ENCODE results near the gene RPL10A. TPM values are rescaled to one million over a fixed set of nuclear protein-coding genes. Genes with fewer than 3 reads are reported as not detected.
A peak's percentile ranks its signal among the peaks of the same experiment; 100 is the strongest.

RPL10A gene
- total and polyA plus RNA-seq, 3 experiments from 2014 or later, result 970 to 1,739 (median 1,737) TPM

DNA sequence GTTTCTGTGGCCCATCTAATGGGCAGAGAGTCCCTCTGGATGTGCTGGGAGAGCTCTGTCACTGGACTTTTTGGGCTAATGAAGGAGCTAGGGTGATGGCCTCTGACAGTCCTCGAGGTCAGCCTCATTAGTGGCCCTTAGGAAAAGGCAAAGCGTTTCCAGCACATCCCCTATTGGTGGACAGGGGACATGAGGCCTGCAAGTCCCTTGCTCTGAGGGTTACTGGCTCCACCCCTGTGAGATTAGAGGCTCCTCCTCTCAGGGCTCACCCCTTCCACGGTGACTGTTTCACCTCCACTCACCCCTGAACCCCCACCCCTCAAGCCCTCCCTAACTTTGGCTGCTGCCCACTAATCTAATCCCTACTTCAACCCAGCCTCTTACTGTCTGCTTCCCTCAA lies 28.9 kb upstream of the RPL10A start:
- no peaks in the 10 kb centered on the region for H3K9me3 ChIP-seq (ENCODE audit: low read length)
- H3K27ac Mint-ChIP-seq, result no peak overlapping the region
- POLR2A ChIA-PET, result no interaction called here
- H3K4me1 ChIP-seq (ENCODE audit: insufficient read depth, low read length), result no peaks in the 10 kb centered on the region
- H3K4me1 Mint-ChIP-seq, result no peaks in the 10 kb centered on the region
- H3K4me3 ChIP-seq (ENCODE audit: low read length), result no peak overlapping the region
- H3K27me3 ChIP-seq (ENCODE audit: insufficient read depth, low read length, poor library complexity, severe bottlenecking), result no peaks in the 10 kb centered on the region
- H3K36me3 ChIP-seq (ENCODE audit: insufficient read depth, low read length), result no peaks in the 10 kb centered on the region
- no peak for DNase-seq
- CTCF ChIA-PET, result interaction anchor here (1.1 kb wide), 1 partner anchor 20 kb away, joined by 4 read pairs; no protein-coding TSS in a partner anchor
- H3K27me3 Mint-ChIP-seq, result no peaks in the 10 kb centered on the region
- H3K36me3 Mint-ChIP-seq, result no peaks in the 10 kb centered on the region
- H3K4me3 Mint-ChIP-seq, result no peak overlapping the region
- H3K27ac ChIP-seq (ENCODE audit: low read depth, low read length), result no peak overlapping the region
- no peaks in the 10 kb centered on the region for H3K9me3 Mint-ChIP-seq

DNA sequence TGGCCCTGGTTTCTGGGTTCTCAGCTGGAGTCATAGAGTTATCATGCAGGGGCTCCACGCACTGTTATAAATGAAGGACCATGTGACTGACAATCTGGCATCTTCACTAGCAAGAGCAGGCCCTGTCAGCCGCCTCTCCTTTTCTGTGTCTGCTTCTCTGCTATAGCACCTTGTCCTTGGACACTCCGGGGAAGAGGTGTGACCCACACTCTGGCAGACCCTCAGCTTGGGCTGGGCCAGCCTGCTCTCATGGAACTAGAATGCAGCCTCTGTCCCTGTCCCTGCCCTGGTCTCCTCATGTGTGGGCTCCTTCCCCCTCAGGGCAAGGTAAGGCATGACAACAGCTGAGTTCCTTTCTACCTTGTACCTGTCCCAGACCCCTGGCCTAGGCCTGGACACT lies 27.0 kb upstream of the RPL10A start:
- Histone ChIP-seq H3K27me3 (ENCODE audit: insufficient read depth, low read length, poor library complexity, severe bottlenecking) (no peaks in the 10 kb centered on the region), H3K4me3 (ENCODE audit: low read length) (no peak overlapping the region), H3K27ac (ENCODE audit: low read depth, low read length) (no peak overlapping the region), H3K9me3 (ENCODE audit: low read length) (no peaks in the 10 kb centered on the region), H3K4me1 (ENCODE audit: insufficient read depth, low read length) (no peaks in the 10 kb centered on the region), H3K36me3 (ENCODE audit: insufficient read depth, low read length) (no peaks in the 10 kb centered on the region)
- Mint-ChIP-seq H3K27me3 (no peaks in the 10 kb centered on the region), H3K27ac (peak overlapping the region in 1 of 8 donors; percentile 15), H3K4me3 (no peak overlapping the region), H3K36me3 (no peaks in the 10 kb centered on the region), H3K9me3 (no peaks in the 10 kb centered on the region), H3K4me1 (peaks cover 3 to 6% (median 5%) of the 10 kb centered on the region in 3 donors)
- DNase-seq, result no peak
- CTCF ChIA-PET, result interaction anchor here (0.6 to 1.1 kb wide), 2 partner anchors 27 to 1550 kb away, joined by 3 read pairs; no protein-coding TSS in a partner anchor
- POLR2A ChIA-PET, result interaction anchor here (0.6 kb wide), 1 partner anchor 98 kb away, joined by 3 read pairs; no protein-coding TSS in a partner anchor

DNA sequence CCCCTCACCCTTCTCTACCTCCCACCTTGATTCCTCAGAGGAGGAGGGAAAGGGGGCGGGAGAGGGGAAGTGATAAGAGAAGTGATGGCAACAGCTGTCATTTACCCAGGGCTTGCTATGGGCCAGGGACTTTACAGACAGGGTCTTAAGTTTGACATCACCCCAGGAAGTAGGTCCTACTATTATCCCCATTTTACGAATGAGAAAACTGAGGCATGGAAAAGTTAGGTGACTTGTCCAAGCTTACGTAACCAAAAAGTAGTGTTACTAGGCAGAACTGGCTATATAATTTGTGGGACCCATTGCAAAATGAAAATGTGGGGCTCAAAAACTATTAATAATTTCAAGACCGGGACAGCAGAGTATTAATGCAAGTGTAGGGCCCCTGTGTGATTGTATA lies 26.6 kb upstream of the RPL10A start:
- Mint-ChIP-seq H3K9me3 (no peaks in the 10 kb centered on the region), H3K4me3 (no peak overlapping the region), H3K4me1 (peaks cover 3 to 6% (median 5%) of the 10 kb centered on the region in 3 donors), H3K36me3 (no peaks in the 10 kb centered on the region), H3K27me3 (no peaks in the 10 kb centered on the region), H3K27ac (no peak overlapping the region)
- no peak overlapping the region for H3K4me3 ChIP-seq (ENCODE audit: low read length)
- no peak overlapping the region for H3K27ac ChIP-seq (ENCODE audit: low read depth, low read length)
- ChIA-PET POLR2A (interaction anchor here (0.6 kb wide), 1 partner anchor 99 kb away, joined by 3 read pairs; no protein-coding TSS in a partner anchor), CTCF (interaction anchor here (0.6 to 12.3 kb wide), 2 partner anchors 145 to 1550 kb away, joined by 3 to 142 read pairs; partner anchors contain the start of gene DEF6)
- DNase-seq, result no peak
- no peaks in the 10 kb centered on the region for H3K4me1 ChIP-seq (ENCODE audit: insufficient read depth, low read length)
- no peaks in the 10 kb centered on the region for H3K36me3 ChIP-seq (ENCODE audit: insufficient read depth, low read length)
- no peaks in the 10 kb centered on the region for H3K9me3 ChIP-seq (ENCODE audit: low read length)
- H3K27me3 ChIP-seq (ENCODE audit: insufficient read depth, low read length, poor library complexity, severe bottlenecking), result no peaks in the 10 kb centered on the region

DNA sequence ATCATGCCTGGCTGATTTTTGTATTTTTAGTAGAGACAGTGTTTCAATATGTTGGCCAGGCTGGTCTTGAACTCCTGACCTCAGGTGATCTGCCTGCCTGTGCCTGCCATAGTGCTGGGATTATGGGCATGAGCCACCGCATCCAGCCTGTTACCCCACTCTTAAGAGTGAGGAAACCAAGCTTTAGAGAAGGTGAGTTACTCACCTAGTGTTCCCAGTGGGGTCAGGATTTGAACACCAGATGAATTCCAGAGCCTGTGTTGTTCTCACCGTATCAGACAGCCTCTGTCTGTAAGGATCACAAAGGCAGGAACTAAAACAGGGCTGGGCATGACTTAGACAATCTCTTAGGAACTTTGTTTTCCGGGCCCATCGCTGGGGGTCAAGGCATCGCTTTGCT lies 25.5 kb upstream of the RPL10A start:
- CTCF ChIA-PET, result interaction anchor here (1.8 to 12.3 kb wide), 2 partner anchors 101 to 146 kb away, joined by 9 to 142 read pairs; partner anchors contain the start of genes DEF6 and PPARD
- H3K9me3 ChIP-seq (ENCODE audit: low read length), result no peaks in the 10 kb centered on the region
- H3K27ac ChIP-seq (ENCODE audit: low read depth, low read length), result no peak overlapping the region
- H3K36me3 ChIP-seq (ENCODE audit: insufficient read depth, low read length), result no peaks in the 10 kb centered on the region
- no peak overlapping the region for H3K27ac Mint-ChIP-seq
- H3K4me1 Mint-ChIP-seq, result peaks cover 3 to 6% (median 5%) of the 10 kb centered on the region in 3 donors
- POLR2A ChIA-PET, result no interaction called here
- H3K27me3 ChIP-seq (ENCODE audit: insufficient read depth, low read length, poor library complexity, severe bottlenecking), result no peaks in the 10 kb centered on the region
- no peaks in the 10 kb centered on the region for H3K9me3 Mint-ChIP-seq
- no peak overlapping the region for H3K4me3 ChIP-seq (ENCODE audit: low read length)
- no peaks in the 10 kb centered on the region for H3K27me3 Mint-ChIP-seq
- no peak overlapping the region for H3K4me3 Mint-ChIP-seq
- H3K36me3 Mint-ChIP-seq, result no peaks in the 10 kb centered on the region
- no peaks in the 10 kb centered on the region for H3K4me1 ChIP-seq (ENCODE audit: insufficient read depth, low read length)
- DNase-seq, result no peak

DNA sequence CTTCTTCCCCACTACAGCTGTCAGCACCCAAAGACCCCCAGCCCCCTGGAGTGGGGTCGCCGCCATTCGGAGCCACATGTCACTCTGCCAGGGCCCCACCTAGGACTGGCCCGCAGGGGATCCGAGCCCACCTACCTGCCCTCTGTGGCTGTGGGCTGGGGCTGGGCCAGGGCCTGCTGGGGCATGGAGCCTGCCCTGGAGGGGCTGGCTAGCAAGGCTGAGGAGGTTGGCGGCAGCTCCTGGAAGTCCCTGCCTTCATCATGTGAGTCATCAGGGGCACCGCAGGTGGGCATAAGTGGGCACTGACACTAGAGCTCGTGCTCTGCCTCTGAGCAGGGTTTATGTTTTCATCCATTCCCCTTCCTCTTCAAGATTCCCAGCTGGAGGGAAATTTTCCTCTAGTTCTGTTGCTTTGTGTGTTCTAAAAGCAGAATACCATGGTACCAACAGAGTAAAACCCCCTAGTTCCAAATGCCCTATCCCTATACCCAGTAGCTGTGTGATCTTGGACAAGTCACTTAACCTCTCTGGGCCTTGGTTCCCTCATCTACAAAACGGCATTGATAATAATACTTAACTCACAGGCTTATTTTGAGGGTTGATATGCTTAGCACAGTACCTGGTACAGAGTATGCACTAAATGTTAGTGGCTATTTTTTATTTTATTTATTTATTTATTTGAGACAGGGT lies 24.7 kb upstream of the RPL10A start:
- CTCF ChIA-PET, result interaction anchor here (1.0 to 12.3 kb wide), 4 partner anchors 24 to 147 kb away, joined by 3 to 142 read pairs (median 8); partner anchors contain the start of genes DEF6 and PPARD
- Mint-ChIP-seq H3K36me3 (no peaks in the 10 kb centered on the region), H3K4me3 (no peak overlapping the region), H3K4me1 (peaks cover 3 to 6% (median 5%) of the 10 kb centered on the region in 3 donors), H3K27me3 (no peaks in the 10 kb centered on the region), H3K9me3 (no peaks in the 10 kb centered on the region), H3K27ac (no peak overlapping the region)
- H3K27me3 ChIP-seq (ENCODE audit: insufficient read depth, low read length, poor library complexity, severe bottlenecking), result no peaks in the 10 kb centered on the region
- no peaks in the 10 kb centered on the region for H3K9me3 ChIP-seq (ENCODE audit: low read length)
- no peaks in the 10 kb centered on the region for H3K36me3 ChIP-seq (ENCODE audit: insufficient read depth, low read length)
- H3K27ac ChIP-seq (ENCODE audit: low read depth, low read length), result no peak overlapping the region
- POLR2A ChIA-PET, result no interaction called here
- H3K4me3 ChIP-seq (ENCODE audit: low read length), result no peak overlapping the region
- no peaks in the 10 kb centered on the region for H3K4me1 ChIP-seq (ENCODE audit: insufficient read depth, low read length)
- no peak for DNase-seq

DNA sequence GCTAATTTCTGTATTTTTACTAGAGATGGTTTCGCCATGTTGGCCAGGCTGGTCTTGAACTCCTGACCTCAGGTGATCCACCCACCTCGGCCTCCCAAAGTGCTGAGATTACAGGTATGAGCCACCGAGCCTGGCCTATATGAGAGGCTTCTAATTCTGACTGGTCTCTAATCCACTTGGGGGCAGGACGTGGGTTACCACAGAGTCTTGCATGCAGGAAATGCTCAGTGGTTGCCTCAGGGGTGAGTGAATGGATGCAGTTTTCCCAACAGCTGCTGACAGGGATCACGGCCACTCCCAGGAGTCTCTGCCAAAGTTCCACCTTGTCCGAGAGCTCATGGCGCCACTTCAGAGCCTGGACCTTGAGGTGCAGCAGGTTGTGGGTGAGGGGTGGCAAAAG lies 22.5 kb upstream of the RPL10A start:
- Histone ChIP-seq H3K36me3 (ENCODE audit: insufficient read depth, low read length) (no peaks in the 10 kb centered on the region), H3K4me3 (ENCODE audit: low read length) (no peak overlapping the region), H3K27ac (ENCODE audit: low read depth, low read length) (no peak overlapping the region), H3K27me3 (ENCODE audit: insufficient read depth, low read length, poor library complexity, severe bottlenecking) (no peaks in the 10 kb centered on the region), H3K4me1 (ENCODE audit: insufficient read depth, low read length) (no peaks in the 10 kb centered on the region), H3K9me3 (ENCODE audit: low read length) (no peaks in the 10 kb centered on the region)
- ChIA-PET POLR2A (no interaction called here), CTCF (interaction anchor here (0.8 to 12.3 kb wide), 3 partner anchors 22 to 149 kb away, joined by 3 to 142 read pairs (median 4); partner anchors contain the start of genes DEF6 and PPARD)
- no peaks in the 10 kb centered on the region for H3K36me3 Mint-ChIP-seq
- peak overlapping the region in 1 of 8 donors; percentile 9 for H3K27ac Mint-ChIP-seq
- DNase-seq, result no peak
- no peaks in the 10 kb centered on the region for H3K27me3 Mint-ChIP-seq
- no peaks in the 10 kb centered on the region for H3K9me3 Mint-ChIP-seq
- no peak overlapping the region for H3K4me3 Mint-ChIP-seq
- H3K4me1 Mint-ChIP-seq, result peaks cover 8 to 11% (median 10%) of the 10 kb centered on the region in 3 donors

DNA sequence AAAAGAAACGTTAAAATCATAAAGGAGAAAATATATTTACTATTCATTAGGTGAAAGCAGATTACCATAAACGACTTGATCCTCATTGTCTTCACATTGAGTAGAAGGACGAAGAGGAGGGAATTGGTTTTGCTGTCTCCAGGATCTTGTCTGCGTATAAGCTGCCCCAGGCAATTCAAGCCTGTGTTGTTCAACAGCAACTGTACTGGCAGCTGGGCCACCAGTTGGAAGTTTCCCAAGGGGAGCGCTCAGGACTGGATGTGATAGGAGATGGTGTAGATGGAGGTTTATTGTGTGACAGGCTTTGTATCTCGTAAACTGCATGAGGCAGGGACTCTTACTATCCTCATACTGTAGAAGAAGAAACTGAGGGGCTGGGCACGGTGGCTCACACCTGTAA lies 20.0 kb upstream of the RPL10A start:
- Histone ChIP-seq H3K27ac (ENCODE audit: low read depth, low read length) (no peak overlapping the region), H3K4me1 (ENCODE audit: insufficient read depth, low read length) (peaks cover 14% of the 10 kb centered on the region), H3K27me3 (ENCODE audit: insufficient read depth, low read length, poor library complexity, severe bottlenecking) (no peaks in the 10 kb centered on the region), H3K4me3 (ENCODE audit: low read length) (no peak overlapping the region), H3K9me3 (ENCODE audit: low read length) (no peaks in the 10 kb centered on the region), H3K36me3 (ENCODE audit: insufficient read depth, low read length) (no peaks in the 10 kb centered on the region)
- ChIA-PET CTCF (interaction anchor here (1.3 to 12.3 kb wide), 8 partner anchors 12 to 152 kb away, joined by 4 to 142 read pairs (median 12); partner anchors contain the start of genes DEF6, PPARD and RPL10A), POLR2A (no interaction called here)
- H3K36me3 Mint-ChIP-seq, result no peaks in the 10 kb centered on the region
- H3K4me3 Mint-ChIP-seq, result no peak overlapping the region
- no peak for DNase-seq
- no peaks in the 10 kb centered on the region for H3K27me3 Mint-ChIP-seq
- peaks cover 21 to 28% (median 28%) of the 10 kb centered on the region in 3 donors for H3K4me1 Mint-ChIP-seq
- no peaks in the 10 kb centered on the region for H3K9me3 Mint-ChIP-seq
- no peak overlapping the region for H3K27ac Mint-ChIP-seq

DNA sequence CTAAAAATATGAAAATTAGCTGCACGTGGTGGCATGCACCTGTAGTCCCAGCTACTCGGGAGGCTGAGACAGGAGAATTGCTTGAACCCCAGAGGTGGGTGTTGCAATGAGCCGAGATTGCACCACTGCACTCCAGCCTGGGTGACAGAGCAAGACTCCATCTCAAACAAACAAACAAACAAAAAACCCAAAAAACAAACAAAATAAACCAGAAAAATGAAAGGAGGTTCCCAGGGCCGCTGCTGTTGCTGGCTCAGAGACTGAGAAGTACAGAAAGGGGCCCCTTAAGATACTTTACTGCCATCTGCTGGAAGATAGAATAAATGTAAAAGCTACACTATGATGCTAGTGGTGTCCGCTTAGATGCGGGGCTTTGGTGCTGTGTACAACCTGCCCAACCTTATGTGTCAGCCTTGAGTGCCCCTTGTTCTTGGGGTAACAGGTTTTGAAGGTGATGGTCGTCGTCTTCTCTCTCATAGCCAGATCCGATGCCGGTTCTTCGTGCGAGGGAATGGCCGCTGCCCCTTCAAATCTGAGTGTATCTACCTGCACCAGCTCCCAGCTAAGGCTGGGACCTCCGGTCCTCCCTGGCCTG lies 18.8 kb upstream of the RPL10A start:
- H3K27me3 Mint-ChIP-seq, result no peaks in the 10 kb centered on the region
- H3K36me3 Mint-ChIP-seq, result no peaks in the 10 kb centered on the region
- POLR2A ChIA-PET, result interaction anchor here (0.5 to 1.5 kb wide), 5 partner anchors 19 to 153 kb away, joined by 3 to 10 read pairs (median 4); partner anchors contain the start of gene RPL10A
- Histone ChIP-seq H3K27me3 (ENCODE audit: insufficient read depth, low read length, poor library complexity, severe bottlenecking) (no peaks in the 10 kb centered on the region), H3K4me1 (ENCODE audit: insufficient read depth, low read length) (peaks cover 21% of the 10 kb centered on the region), H3K27ac (ENCODE audit: low read depth, low read length) (no peak overlapping the region), H3K36me3 (ENCODE audit: insufficient read depth, low read length) (no peaks in the 10 kb centered on the region), H3K9me3 (ENCODE audit: low read length) (no peaks in the 10 kb centered on the region), H3K4me3 (ENCODE audit: low read length) (no peak overlapping the region)
- H3K4me1 Mint-ChIP-seq, result peaks cover 30 to 40% (median 40%) of the 10 kb centered on the region in 3 donors
- CTCF ChIA-PET, result interaction anchor here (0.7 to 12.3 kb wide), 24 partner anchors 13 to 193 kb away, joined by 3 to 142 read pairs (median 4); partner anchors contain the start of genes DEF6, PPARD and RPL10A
- H3K4me3 Mint-ChIP-seq, result peak overlapping the region in 2 of 7 donors; percentile 13 to 74
- no peaks in the 10 kb centered on the region for H3K9me3 Mint-ChIP-seq
- DNase-seq, result peak in 3 of 5 donors; percentile 52 to 69 (median 61)
- peak overlapping the region in 4 of 8 donors; percentile 17 to 60 (median 34) for H3K27ac Mint-ChIP-seq
